Fibroblast of peridontal ligament (primary cell): Measurements from ENCODE around the gene CR1.
"Not testable (repeated sequence)": the region's sequence is repeated elsewhere in the genome, so short reads cannot be mapped to it uniquely, and the experiment has no call there.

ENCODE experiments used
- DNase-seq: peaks from one replicate; pipeline ENCODE4 v3.0.0-alpha.2; 2010; ENCODE audit errors: extremely low read depth

The CR1 gene

DNA sequence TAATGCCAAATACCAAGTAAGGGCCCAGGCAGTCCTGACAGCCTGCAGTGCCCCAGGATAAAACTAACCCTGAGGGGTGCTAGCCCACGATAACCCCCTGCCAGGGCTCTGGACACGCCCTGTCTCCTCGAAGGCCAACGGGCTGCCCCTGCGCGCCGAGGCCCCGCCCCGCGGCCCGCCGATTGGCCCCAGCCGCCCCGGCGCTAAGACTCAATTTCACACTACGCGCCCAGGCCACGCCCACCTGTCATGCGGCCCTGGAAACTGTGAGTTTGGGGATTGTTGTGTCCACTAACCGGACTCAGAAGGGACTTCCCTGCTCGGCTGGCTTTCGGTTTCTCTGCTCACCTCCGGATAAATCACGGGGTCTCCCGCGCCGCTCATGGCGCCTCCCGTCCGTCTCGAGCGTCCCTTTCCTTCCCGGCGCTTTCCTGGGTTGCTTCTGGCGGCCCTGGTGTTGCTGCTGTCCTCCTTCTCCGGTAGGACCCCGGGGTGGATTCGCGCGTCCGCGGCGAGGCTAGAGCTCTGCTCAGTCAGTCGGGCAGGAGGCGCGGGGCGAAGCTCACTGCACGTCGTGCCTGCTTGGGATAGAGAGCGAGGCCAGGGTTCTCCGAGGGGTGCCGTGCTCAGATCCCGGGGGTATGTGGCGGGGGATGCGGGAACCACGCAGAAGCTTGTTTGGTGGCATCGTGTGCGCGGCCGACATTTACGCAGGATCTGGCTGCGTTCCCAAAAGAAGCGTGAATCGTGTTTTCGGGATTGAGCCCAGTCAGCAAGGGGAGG is 149.1 kb downstream of the CR1 start, which contains the start of gene CR1L:
Gene CR1L (plus strand): TSS at position 282 of the 783 bp plus-strand sequence. CDS start 101 bp downstream, at position 383.
- peak; percentile 39 for DNase-seq

DNA sequence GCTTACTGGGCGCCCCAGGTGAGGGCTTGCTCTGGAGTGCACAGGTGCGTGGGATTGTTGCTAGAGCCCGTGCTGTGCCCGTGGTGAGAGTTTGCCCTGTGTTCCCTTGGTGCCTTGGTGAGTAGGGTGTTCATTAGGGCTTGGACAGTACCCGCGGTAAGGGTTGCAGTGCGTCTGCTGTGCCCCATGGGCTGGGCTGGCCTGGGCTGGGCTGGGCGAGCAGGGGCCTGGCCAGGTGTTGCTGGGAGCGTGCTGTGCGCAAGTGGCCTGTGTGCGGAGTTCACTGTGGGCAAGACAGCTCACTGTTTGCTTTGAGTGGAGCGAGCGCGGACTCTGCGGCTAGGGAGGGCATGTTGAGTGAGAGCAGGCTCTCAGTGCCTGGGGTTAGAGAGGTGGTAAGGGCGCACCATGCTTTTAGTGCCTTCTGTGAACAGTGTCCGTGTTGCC is 149.7 kb downstream of the CR1 start:
- DNase-seq, result no peak

DNA sequence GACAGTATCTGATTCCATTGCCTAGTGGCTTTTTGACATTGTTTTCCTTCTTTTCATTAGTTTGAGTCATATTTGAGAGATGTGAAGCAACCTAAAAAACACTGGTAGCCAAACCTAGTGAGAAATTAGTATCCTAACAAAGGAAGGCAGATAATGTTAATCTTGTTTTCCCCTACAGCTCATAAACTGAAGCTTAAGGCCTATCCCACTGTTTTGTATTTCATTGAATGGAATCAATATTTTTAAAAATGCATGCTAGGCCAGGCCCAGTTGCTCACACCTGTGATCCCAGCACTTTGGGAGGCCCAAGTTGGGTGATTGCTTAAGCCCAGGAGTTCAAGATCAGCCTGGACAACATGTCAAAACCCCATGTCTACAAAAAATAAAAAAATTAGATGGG is 150.2 kb downstream of the CR1 start:
- DNase-seq, result no peak

DNA sequence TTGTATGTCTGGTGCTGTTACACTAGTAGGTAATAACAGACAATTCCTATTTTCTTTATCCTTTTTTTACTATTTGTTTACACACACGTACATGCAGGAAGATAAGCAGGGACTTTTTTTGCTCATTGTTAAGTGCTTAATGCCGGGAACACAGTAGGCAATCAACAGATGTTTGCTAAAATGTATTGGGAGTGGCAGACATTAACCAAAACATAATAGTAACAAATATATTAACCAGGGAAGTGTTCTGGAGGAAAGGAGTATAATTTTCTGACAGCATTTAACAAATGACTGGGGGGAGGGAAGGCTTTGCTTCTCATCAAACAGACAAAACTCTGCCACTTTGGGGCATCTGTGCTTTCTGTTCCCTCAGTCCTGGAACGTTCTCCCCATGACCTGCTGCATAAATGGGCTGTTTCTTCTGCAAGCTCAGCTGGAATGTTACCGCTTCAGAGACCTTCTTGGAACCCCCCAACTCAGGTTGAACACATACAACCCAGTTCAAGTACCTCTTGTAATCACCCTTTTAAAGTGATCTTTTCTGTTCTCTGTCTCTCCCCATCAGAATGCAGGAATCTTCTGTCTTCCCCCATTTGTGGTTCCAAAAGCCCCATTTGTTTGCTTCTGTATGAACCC is 151.1 kb downstream of the CR1 start:
- no peak for DNase-seq

DNA sequence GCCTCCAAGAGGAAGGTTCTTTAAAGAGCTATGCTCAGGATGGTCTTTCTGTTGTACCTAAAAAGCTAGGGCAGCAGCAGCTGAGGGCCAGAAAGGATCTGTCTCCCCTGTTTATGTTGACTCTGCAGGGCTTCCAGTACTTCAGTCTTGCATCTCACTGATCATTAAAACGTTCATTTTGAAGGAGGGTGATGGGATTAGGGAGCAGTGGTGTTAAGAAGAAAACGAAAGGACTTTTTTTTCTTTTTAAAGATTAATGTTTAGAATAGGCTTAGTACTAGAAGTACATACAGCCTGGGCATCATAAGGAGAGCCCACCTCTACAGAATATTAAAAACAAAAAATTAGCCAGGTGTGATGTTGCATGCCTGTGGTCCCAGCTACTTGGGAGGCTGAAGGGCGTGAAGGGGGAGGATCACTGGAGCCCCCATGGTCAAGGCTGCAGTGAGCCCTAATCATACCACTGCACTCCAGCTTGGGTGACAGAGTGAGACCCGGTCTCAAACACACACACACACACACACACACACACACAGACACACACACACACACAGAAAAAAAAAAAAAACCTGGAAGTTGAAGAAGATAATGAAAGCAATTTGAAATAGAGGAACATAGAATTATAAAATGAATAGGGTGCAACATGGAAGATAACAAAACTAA is 151.8 kb downstream of the CR1 start:
- no peak for DNase-seq

DNA sequence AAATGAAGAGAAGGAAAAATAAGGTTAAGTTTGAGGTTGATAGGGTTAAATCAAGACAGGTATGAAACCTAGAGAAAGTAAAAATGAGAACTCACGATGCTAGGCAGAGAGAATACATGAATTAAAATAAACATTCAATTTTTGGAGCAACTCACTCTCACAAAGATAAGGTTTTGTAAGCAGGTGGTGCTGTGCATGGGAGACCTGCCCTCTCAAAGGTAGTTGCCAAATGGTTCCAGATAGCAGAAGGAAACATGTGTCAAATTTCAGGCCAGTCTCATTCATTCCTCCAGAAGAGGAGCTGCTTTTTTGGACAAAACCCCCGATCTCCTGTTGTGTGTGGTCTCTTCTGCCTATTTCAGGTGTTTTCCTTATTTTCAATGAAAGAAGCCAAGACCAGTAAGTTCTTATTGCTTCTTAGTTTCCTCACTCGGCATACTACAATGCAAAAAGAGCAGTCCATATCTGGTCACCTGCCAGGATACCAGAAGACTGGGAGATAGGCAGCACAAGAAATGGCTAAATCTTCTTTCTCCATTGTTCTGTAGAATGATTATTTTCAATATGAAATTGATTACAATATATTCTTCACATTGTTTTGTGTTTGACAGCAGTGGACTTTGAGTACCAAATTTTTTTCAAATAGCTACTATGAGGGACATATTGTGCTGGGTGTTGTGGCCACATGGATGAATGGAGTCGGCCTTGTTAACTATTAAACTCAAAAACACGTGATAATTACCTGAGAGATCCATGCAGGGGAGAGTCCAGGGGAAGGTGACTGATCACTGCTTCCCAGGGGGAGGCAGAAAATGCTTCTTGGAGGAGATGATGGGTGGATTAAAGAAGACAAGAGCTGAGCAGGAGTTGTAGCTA is 152.6 kb downstream of the CR1 start:
- no peak for DNase-seq

DNA sequence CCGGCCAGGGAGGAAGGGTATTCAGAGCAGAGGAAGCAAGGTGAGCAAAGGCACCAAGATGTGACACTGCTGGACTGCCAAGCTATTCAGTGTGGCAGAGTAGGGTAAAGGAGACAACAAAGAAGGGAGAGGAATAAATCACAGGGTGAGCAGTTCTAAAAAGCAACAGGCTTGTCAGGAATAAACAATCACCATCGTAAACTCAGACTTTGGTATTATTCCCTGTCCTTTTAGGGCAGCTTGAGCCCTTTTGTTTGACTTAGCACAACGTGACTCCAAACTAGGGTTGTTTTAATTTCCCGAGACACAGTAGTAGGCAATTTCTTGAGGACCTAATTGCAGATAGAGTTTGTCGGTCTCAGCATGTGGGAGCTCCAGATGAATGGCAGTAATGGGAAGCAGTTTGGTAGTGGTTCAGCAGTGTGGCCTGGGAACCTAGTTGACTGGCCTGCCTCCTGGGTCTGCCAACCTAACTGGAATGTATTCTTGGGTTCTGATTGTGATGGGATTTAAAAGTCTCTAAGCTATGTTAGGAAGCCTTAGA is 153.3 kb downstream of the CR1 start:
- DNase-seq, result no peak

DNA sequence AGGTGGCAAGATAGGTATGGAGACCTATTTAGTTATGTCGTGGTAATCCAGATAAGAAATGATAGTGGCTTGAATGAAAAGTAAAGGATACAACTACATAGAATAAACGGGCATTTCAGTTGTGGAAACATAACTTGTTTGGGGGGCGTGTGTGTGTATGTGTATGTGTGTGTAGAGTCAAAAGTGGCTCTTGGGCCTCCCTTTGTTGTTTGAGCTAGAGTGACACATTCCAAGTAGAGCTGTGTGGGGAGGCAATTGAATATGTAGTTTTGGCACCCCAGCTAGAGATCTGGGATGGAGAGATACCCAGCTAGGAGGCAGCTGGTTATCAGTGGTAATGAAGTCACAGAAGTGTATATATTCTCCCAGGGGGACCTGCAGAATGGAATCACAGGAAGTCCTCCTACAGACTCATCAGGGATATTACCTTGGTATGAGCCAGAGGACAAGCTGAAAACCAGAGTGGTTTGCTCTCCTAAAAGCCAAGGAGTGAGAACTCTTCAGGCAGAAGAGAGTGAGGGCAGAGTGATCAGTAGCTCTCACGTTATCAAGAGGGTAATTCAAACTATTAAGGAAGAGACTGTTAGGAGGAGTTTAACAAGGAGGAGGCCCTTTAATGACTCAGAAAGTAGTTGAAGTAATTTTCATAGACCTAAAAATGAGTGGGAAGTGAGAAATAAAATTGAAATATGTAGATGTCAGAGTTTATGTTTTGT is 154.1 kb downstream of the CR1 start:
- DNase-seq, result no peak

DNA sequence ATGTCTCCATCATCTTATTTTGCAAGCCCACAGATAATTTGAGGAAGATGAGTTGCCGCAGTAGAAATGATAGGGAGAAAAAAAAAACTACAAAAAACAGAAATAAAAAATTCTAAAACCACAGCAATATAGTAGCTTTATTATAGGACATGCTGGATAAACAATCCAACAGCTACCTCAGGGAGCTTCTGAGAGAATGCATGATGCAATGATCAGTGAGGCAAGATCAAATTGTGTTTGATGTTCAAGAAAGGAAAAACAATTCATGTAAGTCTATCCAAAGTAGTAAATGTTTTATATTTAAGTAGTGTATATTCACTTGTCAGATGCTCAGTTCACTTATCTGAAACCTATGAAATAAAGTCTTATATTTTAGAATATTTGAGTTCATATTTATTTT is 155.6 kb downstream of the CR1 start:
- DNase-seq, result no peak

DNA sequence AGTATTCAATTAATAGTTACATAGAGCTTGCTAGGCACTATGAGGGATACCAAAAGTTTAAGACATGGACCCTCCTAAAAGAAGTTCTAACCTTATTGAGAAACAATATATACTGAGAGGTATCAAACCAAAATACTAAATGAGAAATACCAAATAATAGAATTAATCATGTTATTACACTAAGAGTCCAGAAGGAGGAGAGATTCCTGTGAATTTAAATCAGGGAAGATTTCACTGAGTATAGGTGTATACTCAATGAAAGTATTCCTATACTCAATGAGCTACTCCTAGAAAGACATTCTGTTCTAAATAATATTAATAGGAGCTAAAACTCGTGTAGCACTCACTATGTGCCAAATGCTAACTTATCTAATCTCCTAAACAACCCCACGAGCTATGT is 158.4 kb downstream of the CR1 start:
- peak; percentile 19 for DNase-seq

DNA sequence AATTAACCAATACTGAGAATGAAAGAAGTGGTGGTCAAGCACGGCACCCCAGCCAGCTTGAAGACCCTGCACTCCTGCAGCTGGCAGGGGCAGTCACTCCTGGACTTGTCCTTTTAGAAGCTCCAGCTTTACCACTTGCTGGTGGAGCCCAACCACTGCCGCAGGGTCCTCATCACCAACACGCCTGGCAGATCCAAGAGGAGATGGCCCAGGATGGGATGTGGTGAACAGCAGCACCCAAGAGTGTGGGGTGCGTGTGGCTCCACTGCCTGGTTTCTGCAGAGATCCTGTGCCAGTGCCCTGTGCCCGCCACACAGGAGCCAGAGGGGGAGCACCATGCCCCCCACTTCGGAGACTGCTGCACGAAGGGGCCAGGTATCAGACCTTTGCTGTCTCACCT is 162.5 kb downstream of the CR1 start:
- DNase-seq, result no peak

DNA sequence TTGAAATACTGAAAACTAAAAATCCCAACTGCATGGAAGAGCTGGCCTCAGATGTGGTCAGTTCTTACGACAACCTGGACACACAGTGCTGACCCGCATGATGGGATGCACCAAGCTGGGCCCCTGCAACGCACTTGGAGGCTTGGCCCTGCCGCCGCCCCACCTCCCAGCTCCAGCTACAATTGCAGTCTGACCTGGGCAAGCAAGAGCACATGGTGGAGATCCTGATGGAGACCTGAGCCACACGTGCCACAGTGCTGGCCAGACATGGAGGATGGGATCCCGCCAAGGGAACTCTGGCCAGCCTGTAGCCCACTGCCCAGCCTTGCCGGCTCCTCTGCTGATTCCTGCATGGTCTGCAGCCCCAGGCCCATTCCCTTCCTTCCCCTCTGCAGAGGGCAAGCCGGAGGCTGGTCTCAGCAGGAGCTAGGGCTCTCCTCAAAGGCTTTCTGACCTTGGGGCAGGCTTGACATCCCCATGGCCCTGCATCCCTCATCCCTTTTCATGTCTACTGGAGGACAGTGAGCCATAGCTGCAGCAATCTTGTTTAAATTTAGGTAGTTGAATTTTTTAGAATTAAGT is 163.0 kb downstream of the CR1 start:
- DNase-seq, result no peak

DNA sequence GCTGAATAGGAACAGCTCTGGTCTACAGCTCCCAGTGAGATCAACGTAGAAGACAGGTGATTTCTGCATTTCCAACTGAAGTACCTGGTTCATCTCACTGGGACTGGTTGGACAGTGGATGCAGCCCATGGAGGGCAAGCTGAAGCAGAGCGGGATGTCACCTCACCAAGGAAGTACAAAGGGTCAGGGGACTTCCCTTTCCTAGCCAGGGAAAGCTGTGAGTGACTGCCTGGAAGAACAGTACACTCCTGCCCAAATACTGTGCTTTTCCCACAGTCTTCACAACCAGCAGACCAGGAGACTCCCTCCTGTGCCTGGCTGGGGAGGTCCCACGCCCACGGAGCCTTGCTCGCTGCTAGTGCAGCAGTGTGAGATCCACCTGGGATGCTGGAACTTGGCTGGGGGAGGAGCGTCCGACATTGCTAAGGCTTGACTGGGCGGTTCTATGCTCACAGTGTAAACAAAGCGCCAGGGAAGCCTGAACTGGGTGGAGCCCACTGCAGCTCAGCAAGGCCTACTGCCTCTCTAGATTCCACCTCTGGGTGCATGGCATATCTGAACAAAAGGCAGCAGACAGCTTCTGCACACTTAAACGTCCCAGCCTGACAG is 163.7 kb downstream of the CR1 start:
- DNase-seq, result no peak

DNA sequence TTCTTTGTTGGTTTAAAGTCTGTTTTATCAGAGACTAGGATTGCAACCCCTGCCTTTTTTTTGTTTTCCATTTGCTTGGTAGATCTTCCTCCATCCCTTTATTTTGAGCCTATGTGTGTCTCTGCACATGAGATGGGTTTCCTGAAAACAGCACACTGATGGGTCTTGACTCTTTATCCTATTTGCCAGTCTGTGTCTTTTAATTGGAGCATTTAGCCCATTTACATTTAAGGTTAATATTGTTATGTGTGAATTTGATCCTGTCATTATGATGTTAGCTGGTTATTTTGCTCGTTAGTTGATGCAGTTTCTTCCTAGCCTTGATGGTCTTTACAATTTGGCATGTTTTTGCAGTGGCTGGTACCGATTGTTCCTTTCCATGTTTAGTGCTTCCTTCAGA is 165.5 kb downstream of the CR1 start:
- not testable (repeated sequence) for DNase-seq

DNA sequence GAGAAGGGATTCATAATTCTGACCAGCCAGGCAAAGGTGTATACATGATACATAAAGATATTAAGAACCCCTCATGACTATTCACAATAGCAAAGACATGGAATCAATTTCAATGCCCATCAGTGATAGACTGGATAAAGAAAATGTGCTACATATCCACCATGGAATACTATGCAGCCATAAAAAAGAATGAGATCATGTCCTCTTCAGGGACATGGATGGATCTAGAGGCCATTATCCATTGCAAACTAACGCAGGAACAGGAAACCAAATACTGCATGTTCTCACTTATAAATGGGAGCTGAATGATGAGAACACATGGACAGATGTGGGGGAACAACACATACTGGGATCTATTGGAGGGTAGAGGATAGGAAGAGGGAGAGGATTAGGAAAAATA is 170.4 kb downstream of the CR1 start:
- DNase-seq, result no peak

DNA sequence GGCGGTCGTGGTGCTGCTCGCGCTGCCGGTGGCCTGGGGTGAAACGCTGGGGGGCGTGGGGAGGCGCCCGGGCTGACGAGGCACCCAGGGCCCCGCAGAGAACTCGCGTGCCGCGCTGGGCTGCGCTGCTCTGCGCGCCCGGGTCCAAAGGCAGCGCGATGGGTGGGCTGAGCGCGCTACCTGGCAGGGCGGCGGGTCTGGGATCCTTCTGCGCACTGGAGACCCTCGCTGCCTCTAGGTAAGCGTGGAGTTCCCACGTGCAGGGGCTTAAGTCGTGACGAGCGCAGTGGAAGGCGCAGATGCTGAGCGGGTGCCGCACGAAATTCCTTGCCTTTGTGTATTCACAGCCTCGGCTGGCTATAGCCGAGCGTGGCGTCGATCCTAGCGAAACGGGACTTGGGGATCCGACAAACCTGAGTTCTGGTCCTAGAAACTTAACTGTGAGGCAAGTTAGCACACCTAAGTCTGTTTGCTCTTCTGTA is 173.6 kb downstream of the CR1 start:
- DNase-seq, result no peak

DNA sequence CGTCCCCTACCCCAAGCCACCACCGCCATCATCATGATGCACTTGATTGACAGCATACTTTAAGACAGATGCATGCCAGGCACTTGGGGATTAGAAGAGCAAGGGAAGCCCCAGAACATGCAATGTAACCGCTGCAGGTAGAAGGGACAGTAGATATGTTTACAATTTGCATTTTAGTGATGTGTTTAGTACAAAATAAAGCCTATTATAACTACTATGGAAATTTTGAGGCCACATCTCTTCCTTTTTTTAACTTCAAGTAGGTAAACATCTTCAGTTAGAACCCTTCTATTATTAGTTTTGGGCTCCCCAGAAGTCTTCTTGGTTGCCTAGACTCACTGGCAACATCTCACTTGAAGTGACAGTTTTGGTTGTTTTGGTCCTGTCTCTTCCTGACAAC is 174.2 kb downstream of the CR1 start:
- DNase-seq, result no peak

DNA sequence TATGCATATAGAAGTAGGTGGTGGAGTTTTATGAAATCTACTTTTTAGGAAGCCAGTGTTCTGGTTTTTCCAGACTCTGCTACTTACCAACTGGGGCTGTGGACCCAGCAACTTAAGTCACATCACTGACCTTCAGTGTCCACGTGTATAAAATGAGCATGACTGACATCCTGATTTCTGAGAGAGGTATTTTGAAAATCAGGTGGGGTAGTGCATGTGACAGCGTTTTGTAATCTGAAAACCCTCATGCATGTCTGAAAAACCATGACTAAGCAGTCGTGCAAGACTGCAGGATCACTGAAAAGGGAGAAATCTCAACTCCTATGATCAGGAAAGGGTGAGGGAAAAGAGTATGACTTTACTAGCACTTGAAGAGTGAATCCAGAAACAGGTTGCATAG is 175.0 kb downstream of the CR1 start:
- DNase-seq, result no peak

DNA sequence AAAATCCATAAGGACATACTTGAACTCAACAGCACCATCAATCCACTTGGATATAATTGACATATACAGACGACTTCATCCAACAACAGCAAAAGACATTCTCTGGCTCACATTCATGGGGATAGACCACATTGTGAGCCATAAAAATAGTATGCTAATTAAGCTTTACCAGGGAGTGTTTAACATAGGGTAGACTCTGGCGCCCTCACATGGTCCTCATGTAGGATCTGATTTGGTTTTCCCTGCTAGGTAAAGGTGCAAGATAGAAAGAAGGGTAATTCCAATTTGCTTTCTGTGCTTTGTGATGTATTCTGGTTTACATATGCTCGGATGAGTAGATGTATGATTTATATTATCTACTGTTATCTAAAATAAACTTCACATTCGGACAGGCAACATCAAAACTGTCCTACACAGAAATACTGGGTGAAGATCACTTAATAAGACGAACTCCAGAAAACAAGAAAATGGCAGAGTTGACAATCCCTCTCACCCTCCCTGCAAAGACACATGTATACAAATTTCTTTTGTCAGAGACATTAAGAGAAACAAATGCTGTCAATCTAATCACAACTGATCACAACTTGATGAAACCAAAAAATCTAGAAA is 176.7 kb downstream of the CR1 start:
- peak; percentile 41 for DNase-seq

DNA sequence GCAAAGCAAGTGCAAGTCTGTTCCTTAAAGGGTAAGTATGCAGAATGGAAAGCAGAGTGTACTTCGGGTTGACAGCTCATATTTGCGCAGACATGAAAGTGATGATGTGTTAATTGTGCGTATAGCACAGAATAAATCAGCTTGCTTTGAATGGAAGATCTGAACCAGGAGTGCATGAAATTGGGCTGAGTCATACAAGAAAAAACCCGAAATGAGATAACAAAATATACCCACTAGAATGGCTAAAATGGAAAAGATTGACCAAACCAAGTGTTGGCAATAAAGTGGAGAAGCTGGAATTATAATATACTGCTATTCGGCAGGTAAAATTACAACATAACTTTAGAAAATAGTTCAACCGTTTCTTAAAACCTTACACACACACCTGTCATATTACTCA is 177.4 kb downstream of the CR1 start:
- DNase-seq, result no peak
